Fibroblast of lung (primary cell): Measurements from ENCODE around the gene GAPDHS. TPM values are rescaled to one million over a fixed set of nuclear protein-coding genes. Genes with fewer than 3 reads are reported as not detected.
A peak's percentile ranks its signal among the peaks of the same experiment; 100 is the strongest.

Source experiments
- DNase-seq, 2 donors: peaks; one replicate each; pipeline versions ENCODE4 v3.0.0 to v3.0.0-alpha.2; 2010; ENCODE audit warnings: low read depth in 2 of 2
- H2AFZ ChIP-seq: 2 replicates; pipeline ENCODE4 v1.5.1; 2012; ENCODE audit warnings: low read length, control low read depth, inconsistent platforms
- H3K27ac ChIP-seq: 2 replicates; pipeline ENCODE4 v1.5.1; 2011; ENCODE audit warnings: low read length, control low read depth; ENCODE audit not compliant: insufficient read depth
- H3K27me3 ChIP-seq: 2 replicates; pipeline ENCODE4 v1.5.1; 2011; ENCODE audit warnings: mild to moderate bottlenecking, low read length; ENCODE audit not compliant: control insufficient read depth, insufficient read depth
- H3K36me3 ChIP-seq: 2 replicates; pipeline ENCODE4 v1.5.1; 2011; ENCODE audit warnings: low read length; ENCODE audit not compliant: control insufficient read depth, insufficient read depth
- H3K4me1 ChIP-seq: 2 replicates; pipeline ENCODE4 v1.5.1; 2011; ENCODE audit warnings: low read length; ENCODE audit not compliant: control insufficient read depth, insufficient read depth; ENCODE audit errors: extremely low read depth
- H3K4me2 ChIP-seq: 2 replicates; pipeline ENCODE4 v1.5.1; 2011; ENCODE audit warnings: low read length, control low read depth; ENCODE audit not compliant: insufficient read depth; ENCODE audit errors: extremely low read depth
- H3K4me3 ChIP-seq, 4 experiments: fragments of 200-600 bp in 1 of 4; sonication (generic) in 1 of 4; replicated peaks in 1 of 4; 2 replicates each; pipeline ENCODE4 v1.5.1; 2011 to 2016; ENCODE audit warnings: low read length in 4 of 4, low read depth in 3 of 4, mild to moderate bottlenecking in 3 of 4, control low read depth in 2 of 4, inconsistent platforms in 1 of 4, mixed read lengths in 1 of 4; ENCODE audit not compliant: insufficient read depth in 1 of 4; ENCODE audit errors: control extremely low read depth in 1 of 4
- H3K79me2 ChIP-seq: 2 replicates; pipeline ENCODE4 v1.5.1; 2012; ENCODE audit warnings: mild to moderate bottlenecking, low read length, inconsistent platforms; ENCODE audit not compliant: control insufficient read depth, insufficient read depth
- H3K9ac ChIP-seq: 2 replicates; pipeline ENCODE4 v1.5.1; 2011; ENCODE audit warnings: mild to moderate bottlenecking, low read length, control low read depth; ENCODE audit not compliant: insufficient read depth
- H3K9me3 ChIP-seq: 2 replicates; pipeline ENCODE4 v1.5.1; 2012; ENCODE audit warnings: low read depth, low read length; ENCODE audit not compliant: control insufficient read depth, insufficient read depth
- H4K20me1 ChIP-seq: 2 replicates; pipeline ENCODE4 v1.5.1; 2011; ENCODE audit warnings: low read length; ENCODE audit not compliant: control insufficient read depth, insufficient read depth; ENCODE audit errors: extremely low read depth
- EZH2 ChIP-seq: IDR thresholded peaks from 2 replicates; pipeline ENCODE4 v1.5.1; 2012; ENCODE audit warnings: low read length, control low read depth, mild to moderate bottlenecking; ENCODE audit errors: missing control alignments
- polyA plus RNA-seq, 2 donors: library from polyadenylated mRNA; depleted of rRNA in 1 of 2; stranded (reverse) in 1 of 2; unstranded in 1 of 2; fragments of >200 nt; gene quantifications; 2 replicates each; pipeline ENCODE4 v1.2.1, GENCODE V29; 2011 to 2012; ENCODE audit warnings: missing spikeins in 1 of 2
- total RNA-seq: library from RNA; depleted of rRNA; stranded (reverse); fragments of >200 nt; gene quantifications from 2 replicates; pipeline ENCODE4 v1.2.1, GENCODE V29; 2014
- TF ChIP-seq, protein P1 (sequence below), 2 donors: IDR thresholded peaks in 1 of 2; conservative IDR thresholded peaks in 1 of 2; 1 replicate in 1 of 2; 2 replicates in 1 of 2; pipeline ENCODE4 v1.5.1; 2011 to 2012; ENCODE audit warnings: low read length in 2 of 2, control low read depth in 1 of 2, inconsistent platforms in 1 of 2, low read depth in 1 of 2, mild to moderate bottlenecking in 1 of 2

Gene GAPDHS
- total and polyA plus RNA-seq, 2 donors (not counting 1 experiment from before 2014, with no cell fraction given), result not detected

DNA sequence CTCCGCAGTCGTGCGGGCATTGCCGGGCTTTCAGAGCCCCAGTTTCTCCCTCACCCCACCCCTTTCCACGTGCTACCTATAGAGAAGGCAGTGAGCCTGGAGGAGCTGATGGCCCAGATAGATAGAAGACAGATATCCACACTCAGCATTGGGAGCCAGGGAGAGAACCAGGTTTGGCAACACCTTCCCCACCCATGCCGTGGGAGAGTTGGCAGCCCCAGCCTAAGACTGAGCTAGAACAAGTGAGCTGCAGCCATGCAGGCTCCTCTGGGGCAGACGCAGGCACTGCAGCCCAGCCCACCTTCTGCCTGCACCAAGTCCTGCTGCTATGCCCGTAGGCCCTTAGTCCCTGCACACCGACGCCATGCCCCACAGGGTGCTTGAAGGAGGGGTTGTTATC lies 32.6 kb upstream of the GAPDHS start:
- Histone ChIP-seq H3K9me3 (no peaks in the 10 kb centered on the region), H3K4me3 (no peak overlapping the region), H3K36me3 (no peaks in the 10 kb centered on the region), H3K9ac (no peak overlapping the region), H3K27ac (no peak overlapping the region), H3K4me1 (no peaks in the 10 kb centered on the region), H3K27me3 (peaks cover 8% of the 10 kb centered on the region), H2AFZ (no peak overlapping the region), H3K4me2 (no peak overlapping the region), H4K20me1 (no peaks in the 10 kb centered on the region), H3K79me2 (no peaks in the 10 kb centered on the region)
- DNase-seq, result no peak
- TF ChIP-seq, protein P1, sequence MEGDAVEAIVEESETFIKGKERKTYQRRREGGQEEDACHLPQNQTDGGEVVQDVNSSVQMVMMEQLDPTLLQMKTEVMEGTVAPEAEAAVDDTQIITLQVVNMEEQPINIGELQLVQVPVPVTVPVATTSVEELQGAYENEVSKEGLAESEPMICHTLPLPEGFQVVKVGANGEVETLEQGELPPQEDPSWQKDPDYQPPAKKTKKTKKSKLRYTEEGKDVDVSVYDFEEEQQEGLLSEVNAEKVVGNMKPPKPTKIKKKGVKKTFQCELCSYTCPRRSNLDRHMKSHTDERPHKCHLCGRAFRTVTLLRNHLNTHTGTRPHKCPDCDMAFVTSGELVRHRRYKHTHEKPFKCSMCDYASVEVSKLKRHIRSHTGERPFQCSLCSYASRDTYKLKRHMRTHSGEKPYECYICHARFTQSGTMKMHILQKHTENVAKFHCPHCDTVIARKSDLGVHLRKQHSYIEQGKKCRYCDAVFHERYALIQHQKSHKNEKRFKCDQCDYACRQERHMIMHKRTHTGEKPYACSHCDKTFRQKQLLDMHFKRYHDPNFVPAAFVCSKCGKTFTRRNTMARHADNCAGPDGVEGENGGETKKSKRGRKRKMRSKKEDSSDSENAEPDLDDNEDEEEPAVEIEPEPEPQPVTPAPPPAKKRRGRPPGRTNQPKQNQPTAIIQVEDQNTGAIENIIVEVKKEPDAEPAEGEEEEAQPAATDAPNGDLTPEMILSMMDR (conservative IDR thresholded peaks at IDR 0.05 in 1 of 2, IDR thresholded peaks at IDR 0.05 in 1 of 2; ENCODE audit: low read depth in 1 of 2, low read length in 2 of 2), result no peak
- no peak for TF ChIP-seq EZH2

DNA sequence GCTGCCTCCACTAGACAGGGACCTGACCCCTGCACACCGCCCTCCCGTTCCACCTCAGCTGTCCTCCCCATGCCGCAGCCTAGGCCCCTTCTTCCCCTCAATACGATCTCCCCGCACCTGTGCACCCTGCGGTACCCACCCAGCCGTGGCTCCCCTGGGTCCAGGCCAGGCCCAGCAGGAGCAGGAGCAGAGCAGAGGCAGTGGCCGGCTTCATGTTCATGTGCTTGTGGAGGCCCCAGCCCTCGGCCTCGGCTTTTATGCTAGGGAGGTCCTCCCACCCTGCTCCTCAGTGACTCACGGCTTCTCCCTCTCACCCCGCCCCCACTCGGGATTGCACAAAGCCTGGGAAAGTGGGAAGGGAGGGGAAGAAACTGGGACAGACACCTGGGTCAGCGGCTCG lies 31.6 kb upstream of the GAPDHS start:
- TF ChIP-seq, protein P1 (conservative IDR thresholded peaks at IDR 0.05 in 1 of 2, IDR thresholded peaks at IDR 0.05 in 1 of 2; ENCODE audit: low read depth in 1 of 2, low read length in 2 of 2), result no peak
- no peak for TF ChIP-seq EZH2
- no peak overlapping the region for H3K4me2 ChIP-seq
- no peaks in the 10 kb centered on the region for H3K9me3 ChIP-seq
- H2AFZ ChIP-seq, result no peak overlapping the region
- H3K27ac ChIP-seq, result no peak overlapping the region
- no peaks in the 10 kb centered on the region for H3K36me3 ChIP-seq
- no peaks in the 10 kb centered on the region for H4K20me1 ChIP-seq
- H3K4me1 ChIP-seq, result no peaks in the 10 kb centered on the region
- no peak overlapping the region for H3K9ac ChIP-seq
- DNase-seq, result peak in 1 of 2 donors; percentile 9
- H3K27me3 ChIP-seq, result peaks cover 11% of the 10 kb centered on the region
- H3K79me2 ChIP-seq, result no peaks in the 10 kb centered on the region
- H3K4me3 ChIP-seq, result no peak overlapping the region

DNA sequence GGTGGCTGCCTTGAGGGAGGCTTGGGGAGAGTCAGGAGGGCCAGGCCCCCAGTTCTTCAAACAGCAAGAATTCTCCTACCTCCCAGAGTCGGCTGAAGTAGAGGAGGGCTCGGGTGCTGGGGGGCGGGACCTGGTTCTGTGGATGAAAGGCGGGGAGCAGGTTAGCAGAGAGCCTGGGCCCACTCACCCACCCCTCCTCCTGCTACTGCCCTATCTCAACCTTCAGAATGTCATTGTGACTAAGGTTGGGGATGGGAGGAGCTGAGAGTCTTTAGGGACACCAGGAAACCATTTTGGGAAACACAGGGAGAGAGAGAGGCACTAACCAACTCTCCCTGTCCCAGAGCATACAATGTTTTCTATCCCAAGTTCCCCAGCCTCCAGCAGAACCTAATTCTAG lies 30.5 kb upstream of the GAPDHS start:
- H3K4me2 ChIP-seq, result no peak overlapping the region
- H3K9ac ChIP-seq, result no peak overlapping the region
- H3K9me3 ChIP-seq, result no peaks in the 10 kb centered on the region
- H3K4me3 ChIP-seq, result no peak overlapping the region
- H3K27ac ChIP-seq, result no peak overlapping the region
- TF ChIP-seq EZH2, result no peak
- TF ChIP-seq, protein P1 (conservative IDR thresholded peaks at IDR 0.05 in 1 of 2, IDR thresholded peaks at IDR 0.05 in 1 of 2; ENCODE audit: low read depth in 1 of 2, low read length in 2 of 2), result no peak
- H3K36me3 ChIP-seq, result no peaks in the 10 kb centered on the region
- H2AFZ ChIP-seq, result no peak overlapping the region
- no peak for DNase-seq
- H3K4me1 ChIP-seq, result no peaks in the 10 kb centered on the region
- no peaks in the 10 kb centered on the region for H4K20me1 ChIP-seq
- peaks cover 17% of the 10 kb centered on the region for H3K27me3 ChIP-seq
- no peaks in the 10 kb centered on the region for H3K79me2 ChIP-seq
